A549 (cell line): ENCODE data around the gene SGPL1. TPM values are rescaled to one million over a fixed set of nuclear protein-coding genes. Genes with fewer than 3 reads are reported as not detected.
"Not testable (repeated sequence)": the region's sequence is repeated elsewhere in the genome, so short reads cannot be mapped to it uniquely, and the experiment has no call there.

ENCODE experiments used
- ATAC-seq, 2 experiments: fragments of 200-7000 bp in 1 of 2; fragments of >200 bp in 1 of 2; cut with Nextera tagmentation in 1 of 2; cut with Tn5 transposase in 1 of 2; 3 replicates each; pipeline versions ENCODE4 v1.8.0 to v1.9.1; 2018 to 2020; ENCODE audit warnings: mild to moderate bottlenecking in 1 of 2, moderate library complexity in 1 of 2
- CTCF ChIA-PET: fragments of 300-600 bp; sonication (Branson Sonifier 250); formaldehyde crosslinking; extraction: SDS; loops from one replicate; lab custom pipeline; 2021; ENCODE audit warnings: antibody characterized with exemption, inconsistent platforms; lab: Yijun Ruan, JAX
- POLR2A ChIA-PET: fragments of 350-600 bp; formaldehyde crosslinking; extraction: SDS; loops from one replicate; lab custom pipeline; 2021; ENCODE audit warnings: antibody characterized with exemption, inconsistent platforms; lab: Yijun Ruan, JAX
- DNase-seq, 2 experiments: peaks; one replicate each; pipeline versions ENCODE4 v3.0.0 to v3.0.0-alpha.2; 2011 to 2016; ENCODE audit warnings: low read depth in 1 of 2, low spot score in 1 of 2
- FAIRE-seq: peaks from 2 replicates; lab custom pipeline; 2011; peaks lifted over from hg19 to GRCh38; lab: Jason Lieb, UNC
- H3K27ac ChIP-seq, 2 experiments: fragments of >200 bp; sonication (Bioruptor Twin); formaldehyde crosslinking; 3 replicates each; pipeline ENCODE4 v1.5.1; 2016 to 2017
- H3K4me1 ChIP-seq: fragments of >200 bp; sonication (Bioruptor Twin); formaldehyde crosslinking; 3 replicates; pipeline ENCODE4 v1.6.1; 2016
- H3K4me2 ChIP-seq: fragments of >200 bp; sonication (Bioruptor Twin); formaldehyde crosslinking; 3 replicates; pipeline ENCODE4 v1.6.1; 2016
- H3K4me3 ChIP-seq: fragments of >200 bp; sonication (Bioruptor Twin); formaldehyde crosslinking; 3 replicates; pipeline ENCODE4 v1.5.1; 2016
- H3K9me3 ChIP-seq: fragments of >200 bp; sonication (Bioruptor Twin); formaldehyde crosslinking; 3 replicates; pipeline ENCODE4 v1.6.1; 2016
- BHLHE40 ChIP-seq: IDR thresholded peaks from 2 replicates; pipeline ENCODE4 v1.6.1; 2012; ENCODE audit warnings: low read depth, low read length, inconsistent platforms
- EHF ChIP-seq: fragments of 250-450 bp; sonication (Bioruptor Pico); IDR thresholded peaks from 2 replicates; pipeline ENCODE4 v1.5.0; 2020; ENCODE audit warnings: mild to moderate bottlenecking
- HOXB13 ChIP-seq: fragments of 250-450 bp; sonication (Bioruptor Pico); IDR thresholded peaks from 2 replicates; pipeline ENCODE4 v1.5.0; 2020; ENCODE audit warnings: low read depth, mild to moderate bottlenecking, moderate library complexity
- HOXB5 ChIP-seq: fragments of 250-450 bp; sonication (Bioruptor Pico); IDR thresholded peaks from 2 replicates; pipeline ENCODE4 v1.5.0; 2020; ENCODE audit warnings: mild to moderate bottlenecking, moderate library complexity
- JUN ChIP-seq, 2 experiments: fragments of >200 bp; sonication (Bioruptor Twin); formaldehyde crosslinking; IDR thresholded peaks; 2 replicates in 1 of 2; 3 replicates in 1 of 2; pipeline ENCODE4 v1.6.1; 2016 to 2017
- KDM5A ChIP-seq: fragments of 200-600 bp; sonication (generic); IDR thresholded peaks from 2 replicates; pipeline ENCODE4 v1.6.1; 2016; ENCODE audit warnings: antibody characterized with exemption, mild to moderate bottlenecking
- MAFK ChIP-seq: fragments of 450-650 bp; IDR thresholded peaks from 2 replicates; pipeline ENCODE4 v1.6.1; 2014; ENCODE audit not compliant: partially characterized antibody
- NPAS2 ChIP-seq: fragments of 250-450 bp; sonication (Bioruptor Pico); IDR thresholded peaks from 2 replicates; pipeline ENCODE4 v1.8.0; 2022; ENCODE audit warnings: mild to moderate bottlenecking, moderate library complexity, borderline replicate concordance
- PHF8 ChIP-seq: fragments of 200-600 bp; sonication (generic); IDR thresholded peaks from 2 replicates; pipeline ENCODE4 v1.6.1; 2016; ENCODE audit warnings: low read depth, mild to moderate bottlenecking, antibody characterized with exemption, moderate library complexity, borderline replicate concordance
- POLR2A ChIP-seq: IDR thresholded peaks from 2 replicates; pipeline ENCODE4 v1.6.1; 2012; ENCODE audit warnings: mild to moderate bottlenecking, low read length
- RAD21 ChIP-seq, 2 experiments: fragments of >200 bp in 1 of 2; sonication (Bioruptor Twin) in 1 of 2; formaldehyde crosslinking in 1 of 2; IDR thresholded peaks in 1 of 2; conservative IDR thresholded peaks in 1 of 2; 2 replicates in 1 of 2; 3 replicates in 1 of 2; pipeline ENCODE4 v1.6.1; 2012 to 2018; ENCODE audit warnings: inconsistent platforms in 1 of 2
- RFX5 ChIP-seq: fragments of 450-650 bp; IDR thresholded peaks from 2 replicates; pipeline ENCODE4 v1.7.1; 2014; ENCODE audit warnings: antibody characterized with exemption, mild to moderate bottlenecking, moderate library complexity
- RNF2 ChIP-seq: fragments of 200-600 bp; sonication (generic); IDR thresholded peaks from 2 replicates; pipeline ENCODE4 v1.6.1; 2016; ENCODE audit warnings: low read depth, mild to moderate bottlenecking, antibody characterized with exemption, moderate library complexity, borderline replicate concordance
- SMC3 ChIP-seq: fragments of >200 bp; sonication (Bioruptor Twin); formaldehyde crosslinking; IDR thresholded peaks from 3 replicates; pipeline ENCODE4 v1.6.1; 2018; ENCODE audit warnings: inconsistent platforms
- ZFP36 ChIP-seq: fragments of 450-650 bp; IDR thresholded peaks from 2 replicates; pipeline ENCODE4 v1.6.1; 2014; ENCODE audit warnings: borderline replicate concordance; ENCODE audit not compliant: partially characterized antibody
- WGBS: methylation state at CpG from one replicate; pipeline ENCODE4 v1.1.6; 2017; ENCODE audit errors: missing lambda C conversion rate; 5-methylcytosine and 5-hydroxymethylcytosine counted together
- polyA minus RNA-seq: library from RNA; depleted of rRNA, polyadenylated mRNA; stranded (reverse); fragments of >200 nt; gene quantifications from 2 replicates; pipeline ENCODE4 v1.2.3, GENCODE V29; 2011; rRNA and poly(A)+ RNA removed
- polyA plus RNA-seq, 4 experiments: library from polyadenylated mRNA; depleted of rRNA in 3 of 4; stranded (reverse); fragments of >200 nt; fragmentation: RNase III in 1 of 4; extraction: RNeasy Plus Mini Kit Qiagen cat#74134 plus additional on column Dnase treatment in 1 of 4; gene quantifications; 2 replicates in 3 of 4; 3 replicates in 1 of 4; pipeline ENCODE4 v1.2.3, GENCODE V29; 2011 to 2017
- TF ChIP-seq, protein P1 (sequence below): fragments of >200 bp; sonication (Bioruptor Twin); formaldehyde crosslinking; IDR thresholded peaks from 3 replicates; pipeline ENCODE4 v1.5.1; 2016
- TF ChIP-seq, protein P2 (sequence below): fragments of 250-450 bp; sonication (Bioruptor Pico); IDR thresholded peaks from 2 replicates; pipeline ENCODE4 v1.5.0; 2021; ENCODE audit warnings: mild to moderate bottlenecking, moderate library complexity, borderline replicate concordance

The SGPL1 gene, protein sequence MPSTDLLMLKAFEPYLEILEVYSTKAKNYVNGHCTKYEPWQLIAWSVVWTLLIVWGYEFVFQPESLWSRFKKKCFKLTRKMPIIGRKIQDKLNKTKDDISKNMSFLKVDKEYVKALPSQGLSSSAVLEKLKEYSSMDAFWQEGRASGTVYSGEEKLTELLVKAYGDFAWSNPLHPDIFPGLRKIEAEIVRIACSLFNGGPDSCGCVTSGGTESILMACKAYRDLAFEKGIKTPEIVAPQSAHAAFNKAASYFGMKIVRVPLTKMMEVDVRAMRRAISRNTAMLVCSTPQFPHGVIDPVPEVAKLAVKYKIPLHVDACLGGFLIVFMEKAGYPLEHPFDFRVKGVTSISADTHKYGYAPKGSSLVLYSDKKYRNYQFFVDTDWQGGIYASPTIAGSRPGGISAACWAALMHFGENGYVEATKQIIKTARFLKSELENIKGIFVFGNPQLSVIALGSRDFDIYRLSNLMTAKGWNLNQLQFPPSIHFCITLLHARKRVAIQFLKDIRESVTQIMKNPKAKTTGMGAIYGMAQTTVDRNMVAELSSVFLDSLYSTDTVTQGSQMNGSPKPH
- polyA plus RNA-seq (2011; rRNA removed) (49.8 and 58.5 TPM in 2 replicates), polyA plus RNA-seq (2017; fragmentation: RNase III; extraction: RNeasy Plus Mini Kit Qiagen cat#74134 plus additional on column Dnase treatment) (31.2 to 35.2 TPM (median 32.2 TPM) in 3 replicates), polyA minus RNA-seq (79.3 and 81.9 TPM in 2 replicates)
- polyA plus RNA-seq (2012; cell fraction: cytosol; rRNA removed), result 11.8 and 15.6 TPM in 2 replicates
- polyA plus RNA-seq (2012; cell fraction: nucleus; rRNA removed), result 11.6 and 19.1 TPM in 2 replicates

DNA sequence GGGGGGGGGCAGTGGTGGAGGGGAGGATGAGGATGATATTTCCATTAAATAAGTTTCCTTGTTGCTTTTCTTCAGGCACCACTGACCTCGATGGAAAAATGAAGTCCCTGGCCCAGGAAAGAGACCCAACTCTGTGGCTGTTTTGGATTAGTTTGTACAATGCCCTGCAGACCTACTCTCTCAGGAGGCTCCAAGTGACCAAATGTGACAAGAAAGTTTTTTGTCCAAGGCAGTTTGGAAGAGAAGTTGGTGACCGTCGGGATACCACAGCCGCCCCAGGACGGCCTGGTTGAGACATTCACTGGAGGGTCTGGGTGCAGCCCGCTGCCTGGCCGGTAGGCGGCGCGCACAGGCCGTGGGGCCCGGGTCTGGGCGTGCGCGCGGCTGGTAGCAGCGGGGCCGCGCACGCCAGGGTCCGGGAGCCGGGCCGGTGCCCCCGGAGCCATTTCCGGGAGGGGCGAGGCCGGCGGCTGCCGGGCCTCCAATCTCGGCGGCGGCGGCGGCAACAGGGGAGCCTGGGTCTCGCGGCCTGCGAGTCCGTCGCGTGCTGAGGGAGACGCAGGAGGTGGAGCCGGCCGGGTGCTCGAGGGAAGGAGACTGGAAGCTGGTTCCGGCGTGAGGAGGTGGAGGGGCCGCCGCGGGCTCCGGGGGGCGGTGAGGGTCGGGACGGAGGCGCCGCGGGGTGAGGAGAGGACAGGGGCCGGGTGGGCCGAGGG, at the start of gene SGPL1:
SGPL1 (plus strand) TSS at position 445 of the 716 bp plus-strand sequence. CDS start 906 bp downstream, outside the sequence.
- CTCF ChIA-PET, result interaction anchor here (0.6 to 5.6 kb wide), 22 partner anchors 9 to 434 kb away, joined by 3 to 48 read pairs (median 4); partner anchors contain the start of gene PCBD1
- DNase-seq, result peak; percentile 81 to 93
- Histone ChIP-seq H3K4me1 (peaks cover 11% of the 10 kb centered on the region), H3K27ac (peak within 1 kb of the TSS; percentile 95 to 97)
- TF ChIP-seq ZFP36 (no peak), KDM5A (no peak), HOXB13 (CRISPR knock-in tag) (no peak), RFX5 (no peak), JUN (IDR thresholded peaks at IDR 0.05) (peak in 1 of 2 experiments; percentile 62; a peak in 1 of 5 replicates), HOXB5 (peak; percentile 59; the same call in 1 of the 2 replicates), BHLHE40 (no peak), MAFK (no peak), POLR2A (peak; percentile 66), RAD21 (conservative IDR thresholded peaks at IDR 0.05 in 1 of 2, IDR thresholded peaks at IDR 0.05 in 1 of 2) (peak; percentile 75 to 91), PHF8 (peak; percentile 84), RNF2 (no peak), SMC3 (peak; percentile 76), EHF (peak; percentile 63; the same call in 1 of the 2 replicates), NPAS2 (no peak)
- TF ChIP-seq, protein P1, sequence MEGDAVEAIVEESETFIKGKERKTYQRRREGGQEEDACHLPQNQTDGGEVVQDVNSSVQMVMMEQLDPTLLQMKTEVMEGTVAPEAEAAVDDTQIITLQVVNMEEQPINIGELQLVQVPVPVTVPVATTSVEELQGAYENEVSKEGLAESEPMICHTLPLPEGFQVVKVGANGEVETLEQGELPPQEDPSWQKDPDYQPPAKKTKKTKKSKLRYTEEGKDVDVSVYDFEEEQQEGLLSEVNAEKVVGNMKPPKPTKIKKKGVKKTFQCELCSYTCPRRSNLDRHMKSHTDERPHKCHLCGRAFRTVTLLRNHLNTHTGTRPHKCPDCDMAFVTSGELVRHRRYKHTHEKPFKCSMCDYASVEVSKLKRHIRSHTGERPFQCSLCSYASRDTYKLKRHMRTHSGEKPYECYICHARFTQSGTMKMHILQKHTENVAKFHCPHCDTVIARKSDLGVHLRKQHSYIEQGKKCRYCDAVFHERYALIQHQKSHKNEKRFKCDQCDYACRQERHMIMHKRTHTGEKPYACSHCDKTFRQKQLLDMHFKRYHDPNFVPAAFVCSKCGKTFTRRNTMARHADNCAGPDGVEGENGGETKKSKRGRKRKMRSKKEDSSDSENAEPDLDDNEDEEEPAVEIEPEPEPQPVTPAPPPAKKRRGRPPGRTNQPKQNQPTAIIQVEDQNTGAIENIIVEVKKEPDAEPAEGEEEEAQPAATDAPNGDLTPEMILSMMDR, result peak; percentile 94
- TF ChIP-seq, protein P2, sequence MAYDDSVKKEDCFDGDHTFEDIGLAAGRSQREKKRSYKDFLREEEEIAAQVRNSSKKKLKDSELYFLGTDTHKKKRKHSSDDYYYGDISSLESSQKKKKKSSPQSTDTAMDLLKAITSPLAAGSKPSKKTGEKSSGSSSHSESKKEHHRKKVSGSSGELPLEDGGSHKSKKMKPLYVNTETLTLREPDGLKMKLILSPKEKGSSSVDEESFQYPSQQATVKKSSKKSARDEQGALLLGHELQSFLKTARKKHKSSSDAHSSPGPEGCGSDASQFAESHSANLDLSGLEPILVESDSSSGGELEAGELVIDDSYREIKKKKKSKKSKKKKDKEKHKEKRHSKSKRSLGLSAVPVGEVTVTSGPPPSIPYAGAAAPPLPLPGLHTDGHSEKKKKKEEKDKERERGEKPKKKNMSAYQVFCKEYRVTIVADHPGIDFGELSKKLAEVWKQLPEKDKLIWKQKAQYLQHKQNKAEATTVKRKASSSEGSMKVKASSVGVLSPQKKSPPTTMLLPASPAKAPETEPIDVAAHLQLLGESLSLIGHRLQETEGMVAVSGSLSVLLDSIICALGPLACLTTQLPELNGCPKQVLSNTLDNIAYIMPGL, result no peak
- TF ChIP-seq, all 56 proteins: peak for 8
- Histone ChIP-seq H3K9me3 (no peaks in the 10 kb centered on the region), H3K4me2 (peak within 1 kb of the TSS; percentile 90), H3K4me3 (peak within 1 kb of the TSS; percentile 64)
- 18% methylated on average over 5 of the region's 58 CpGs for WGBS
- FAIRE-seq (no peak), ATAC-seq (peak; percentile 82 to 85)
- POLR2A ChIA-PET, result interaction anchor here (1.1 to 1.6 kb wide), 3 partner anchors 17 to 34 kb away, joined by 4 to 10 read pairs (median 6); no protein-coding TSS in a partner anchor

GRCh38 chr10:70768026-70768685, 47.6 kb upstream of the SGPL1 start:
- H3K27ac ChIP-seq, FAIRE-seq, H3K4me2 ChIP-seq, H3K9me3 ChIP-seq, POLR2A ChIA-PET, H3K4me1 ChIP-seq, DNase-seq, H3K4me3 ChIP-seq, ATAC-seq: not testable (repeated sequence)
- 52% methylated on average over 6 of the region's 6 CpGs for WGBS
- CTCF ChIA-PET, result interaction anchor here (0.7 to 2.3 kb wide), 4 partner anchors 9 to 218 kb away, joined by 3 to 7 read pairs (median 5); no protein-coding TSS in a partner anchor
